Skin epidermis (tissue), 12 donors: ENCODE measurements around the gene PLS1.
A peak's percentile ranks its signal among the peaks of the same experiment; 100 is the strongest.
"Not testable (repeated sequence)": the region's sequence is repeated elsewhere in the genome, so short reads cannot be mapped to it uniquely, and the experiment has no call there.

Source experiments
- H3K27ac ChIP-seq, 21 experiments: fragments of 200-600 bp; sonication (generic) in 11 of 21; one replicate each; pipeline ENCODE4 v1.5.0; 2020; ENCODE audit warnings: mild to moderate bottlenecking in 3 of 21, inconsistent platforms in 2 of 21, moderate library complexity in 2 of 21
- H3K4me3 ChIP-seq, 7 experiments: fragments of 200-600 bp; sonication (generic) in 2 of 7; one replicate each; pipeline ENCODE4 v1.5.0; 2020; ENCODE audit warnings: inconsistent platforms in 2 of 7, mild to moderate bottlenecking in 2 of 7, moderate library complexity in 1 of 7

PLS1 gene

GRCh38 chr3:142595141-142595540 is 1.1 kb upstream of the PLS1 start:
- H3K27ac ChIP-seq, result no peak overlapping the region

GRCh38 chr3:142595581-142595950 is 627 bp upstream of the PLS1 start:
- peak overlapping the region in 14 of 21 experiments; percentile 8 to 68 (median 46) for H3K27ac ChIP-seq
- peak overlapping the region; percentile 45 to 66 (median 54) for H3K4me3 ChIP-seq

More at GRCh38 chr3:142595141-142595540, 1.1 kb upstream of the PLS1 start:
- peak overlapping the region in 1 of 7 experiments; percentile 53 for H3K4me3 ChIP-seq

DNA sequence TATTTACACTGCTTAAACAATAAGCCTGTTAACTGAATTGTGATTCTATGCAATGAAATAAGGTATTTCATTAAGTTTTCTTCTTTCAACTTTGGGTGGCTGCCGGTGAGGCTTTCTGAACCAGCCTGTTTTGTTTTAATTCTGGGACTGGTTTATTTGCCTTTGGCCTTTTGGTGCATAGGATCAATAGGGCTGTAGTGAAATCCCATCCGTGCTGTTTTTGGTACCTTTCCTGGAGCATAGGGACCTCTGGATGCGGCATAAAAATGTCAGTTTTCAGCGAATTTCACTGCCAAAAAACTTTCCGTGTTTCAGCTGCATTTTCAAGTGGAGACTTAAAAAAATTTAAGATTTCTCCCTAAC is 514 bp downstream of the PLS1 start:
- Histone ChIP-seq H3K4me3 (peak overlapping the region; percentile 45 to 66 (median 54)), H3K27ac (peak overlapping the region in 7 of 21 experiments; percentile 8 to 61 (median 49))

- Histone ChIP-seq H3K27ac (no peak overlapping the region), H3K4me3 (no peak overlapping the region)
Observed at GRCh38 chr3:142597906-142598305, 1.7 kb downstream of the PLS1 start.

GRCh38 chr3:142601713-142602112 is 5.5 kb downstream of the PLS1 start:
- no peak overlapping the region for H3K27ac ChIP-seq
- no peak overlapping the region for H3K4me3 ChIP-seq

GRCh38 chr3:142602619-142603385 is 6.6 kb downstream of the PLS1 start:
- H3K27ac ChIP-seq, result no peak overlapping the region
- no peak overlapping the region for H3K4me3 ChIP-seq

GRCh38 chr3:142603386-142603705 is 7.2 kb downstream of the PLS1 start:
- not testable (repeated sequence) for H3K4me3 ChIP-seq, H3K27ac ChIP-seq

DNA sequence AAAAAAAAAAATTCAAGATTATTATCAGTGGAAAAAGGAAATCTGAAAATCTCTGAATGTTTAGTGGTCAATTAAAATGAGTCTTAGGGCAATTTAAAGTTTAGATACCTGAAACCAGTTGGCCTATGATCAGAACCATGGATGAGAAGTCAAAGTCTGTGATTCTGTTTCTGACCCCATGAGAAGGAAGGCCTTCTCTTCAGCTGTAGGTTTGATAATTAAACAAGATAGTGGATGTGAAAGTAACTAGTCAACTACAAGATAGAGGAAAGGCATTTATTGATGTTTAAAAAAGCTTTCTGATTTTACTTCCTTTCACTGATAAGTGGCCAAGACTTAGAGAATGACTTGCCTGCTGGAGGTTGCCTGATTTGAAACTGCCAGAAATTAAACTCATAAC is 8.7 kb downstream of the PLS1 start:
- Histone ChIP-seq H3K27ac (no peak overlapping the region), H3K4me3 (no peak overlapping the region)

GRCh38 chr3:142608631-142609030 is 12.4 kb downstream of the PLS1 start:
- Histone ChIP-seq H3K4me3 (no peak overlapping the region), H3K27ac (no peak overlapping the region)

GRCh38 chr3:142609136-142609535 is 12.9 kb downstream of the PLS1 start:
- Histone ChIP-seq H3K4me3 (no peak overlapping the region), H3K27ac (no peak overlapping the region)

- Histone ChIP-seq H3K4me3 (no peak overlapping the region), H3K27ac (no peak overlapping the region)
Observed at GRCh38 chr3:142611206-142611605, 15.0 kb downstream of the PLS1 start.

DNA sequence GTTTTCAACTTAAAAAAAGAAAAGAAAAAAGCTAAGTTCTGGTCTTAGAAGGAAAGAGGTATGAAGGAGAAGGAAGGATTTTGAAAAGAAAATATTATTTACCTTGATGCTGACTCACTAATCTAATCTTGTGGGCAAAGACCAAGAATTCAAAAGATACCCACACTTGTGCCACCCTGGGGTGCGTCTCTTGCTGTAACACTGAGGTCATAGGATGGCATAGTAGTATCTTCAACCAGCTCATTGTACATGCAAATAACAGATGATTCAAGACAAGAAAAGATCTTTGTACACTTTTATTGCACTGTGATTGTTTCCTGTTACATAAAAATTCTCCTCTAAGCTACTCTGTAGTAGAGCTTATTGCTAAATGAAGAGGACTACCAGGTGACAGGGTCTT is 17.3 kb downstream of the PLS1 start:
- no peak overlapping the region for H3K27ac ChIP-seq
- H3K4me3 ChIP-seq, result no peak overlapping the region

DNA sequence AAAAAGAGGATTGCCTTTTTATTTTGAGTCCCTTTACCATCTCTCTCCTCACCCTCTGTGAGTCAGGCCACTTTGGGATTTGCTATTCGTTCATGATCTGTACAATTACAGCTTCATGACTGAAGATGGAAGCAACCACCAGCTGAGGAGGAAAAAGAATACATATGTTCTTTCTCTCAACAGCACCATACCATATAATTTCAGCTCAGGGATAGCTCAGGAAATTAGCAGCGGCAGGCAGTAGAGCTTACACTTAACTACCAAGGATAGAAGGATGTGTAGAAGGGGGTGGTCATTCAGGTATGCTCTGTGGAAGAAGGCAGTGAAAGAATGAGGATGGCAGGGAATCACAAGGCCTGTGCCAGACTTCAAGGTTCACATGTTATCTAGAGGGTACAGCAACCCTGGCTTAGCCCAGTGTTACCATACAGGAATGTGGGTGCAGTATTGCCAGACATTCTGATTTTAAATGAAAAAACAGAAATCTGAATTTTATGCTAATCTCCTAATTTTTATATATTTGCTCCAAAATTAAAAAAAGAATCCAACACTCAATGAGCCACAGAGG is 17.9 kb downstream of the PLS1 start:
- H3K27ac ChIP-seq, result no peak overlapping the region
- H3K4me3 ChIP-seq, result no peak overlapping the region

- H3K4me3 ChIP-seq, result no peak overlapping the region
- H3K27ac ChIP-seq, result no peak overlapping the region
Observed at GRCh38 chr3:142615171-142615570, 19.0 kb downstream of the PLS1 start.

DNA sequence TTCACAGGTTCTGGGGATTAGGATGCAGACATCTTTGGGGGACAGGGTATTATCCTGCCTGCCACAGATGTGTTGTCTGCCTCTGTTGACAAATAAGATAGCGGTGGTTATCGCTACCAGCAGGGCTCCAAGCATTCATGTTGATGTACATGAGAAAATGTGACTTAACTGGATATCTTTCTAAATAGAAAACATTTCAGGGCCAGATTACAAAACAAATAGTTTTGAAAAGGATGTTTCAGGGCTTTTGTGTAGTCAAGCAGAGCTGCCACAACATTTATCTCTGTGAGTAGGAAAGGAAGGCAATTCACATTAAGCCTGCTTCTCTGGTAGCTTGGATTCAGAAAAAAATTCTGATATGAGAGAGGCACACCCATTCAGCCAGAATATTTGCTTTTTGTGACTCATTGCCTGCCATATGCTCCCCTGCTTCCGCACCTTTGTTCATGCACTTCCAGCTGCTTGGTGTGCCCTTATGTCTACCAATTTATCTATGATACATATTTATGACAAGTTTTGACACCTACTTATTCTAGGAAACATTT is 22.8 kb downstream of the PLS1 start:
- H3K27ac ChIP-seq, result no peak overlapping the region

GRCh38 chr3:142622405-142622804 is 26.2 kb downstream of the PLS1 start:
- Histone ChIP-seq H3K4me3 (no peak overlapping the region), H3K27ac (no peak overlapping the region)

More for the DNA sequence above, 22.8 kb downstream of the PLS1 start:
- H3K4me3 ChIP-seq, result no peak overlapping the region

DNA sequence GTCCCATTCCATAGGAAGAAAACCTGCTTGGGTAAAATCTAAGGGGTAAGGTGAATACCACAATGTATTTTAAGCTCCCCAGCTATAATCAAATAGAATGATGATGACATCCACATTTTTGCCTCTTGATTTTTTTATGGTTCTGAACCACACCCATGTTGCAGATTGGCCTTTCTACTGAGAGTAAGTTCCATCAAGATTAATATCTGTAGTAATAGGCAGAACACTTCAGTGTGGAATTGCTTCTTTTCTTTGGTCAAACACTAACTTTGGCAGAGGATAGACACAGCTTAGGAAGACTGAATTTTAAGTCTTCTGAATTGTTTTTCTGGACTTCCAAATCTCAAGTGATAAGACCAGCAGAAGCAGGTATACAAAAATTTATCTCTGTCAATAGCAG is 27.0 kb downstream of the PLS1 start:
- Histone ChIP-seq H3K27ac (no peak overlapping the region), H3K4me3 (no peak overlapping the region)

GRCh38 chr3:142624341-142625152 is 28.4 kb downstream of the PLS1 start:
- no peak overlapping the region for H3K4me3 ChIP-seq
- no peak overlapping the region for H3K27ac ChIP-seq

GRCh38 chr3:142625153-142625440 is 28.9 kb downstream of the PLS1 start:
- Histone ChIP-seq H3K4me3 (no peak overlapping the region), H3K27ac (no peak overlapping the region)

GRCh38 chr3:142626971-142627370 is 30.8 kb downstream of the PLS1 start:
- H3K27ac ChIP-seq, result no peak overlapping the region
- H3K4me3 ChIP-seq, result no peak overlapping the region

- Histone ChIP-seq H3K4me3 (no peak overlapping the region), H3K27ac (no peak overlapping the region)
Observed at GRCh38 chr3:142628801-142629200, 32.6 kb downstream of the PLS1 start.
